NK-92 (cell line): ENCODE data around the gene AUTS2.
"Not testable (repeated sequence)": the region's sequence is repeated elsewhere in the genome, so short reads cannot be mapped to it uniquely, and the experiment has no call there.

Experiments
- DNase-seq: peaks from one replicate; lab custom pipeline; 2025; ENCODE audit not compliant: unreplicated experiment; lab: John Stamatoyannopoulos, UW

The AUTS2 gene

GRCh38 chr7:70630440-70630817 lies 1032.2 kb downstream of the AUTS2 start:
- DNase-seq = no peak

- no peak for DNase-seq
These were observed 1032.7 kb downstream of the AUTS2 start for GRCh38 chr7:70630818-70631457.

- DNase-seq = no peak
These were observed 1033.4 kb downstream of the AUTS2 start for GRCh38 chr7:70631718-70632117.

- no peak for DNase-seq
These were observed 1034.1 kb downstream of the AUTS2 start for GRCh38 chr7:70632400-70632799.

DNA sequence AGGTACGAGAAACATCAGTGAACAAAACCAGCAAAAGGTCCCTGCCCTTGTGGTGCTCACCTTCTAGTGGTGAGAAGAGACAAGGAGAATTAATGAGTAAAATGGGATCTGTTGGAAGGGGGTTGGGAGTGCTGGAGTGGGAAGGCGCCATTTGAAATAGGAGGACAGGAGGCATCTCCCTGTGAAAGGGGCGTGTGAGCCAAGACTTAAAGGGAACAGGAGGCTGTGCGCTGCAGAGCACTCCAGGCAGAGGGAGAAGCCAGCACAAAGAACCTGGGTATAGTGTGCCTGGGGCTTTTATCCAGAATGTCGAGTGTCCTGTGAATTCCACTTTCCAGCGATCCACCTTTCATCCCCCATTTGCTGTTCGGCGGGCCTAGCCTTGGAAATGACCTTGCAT lies 1035.8 kb downstream of the AUTS2 start:
- no peak for DNase-seq

DNA sequence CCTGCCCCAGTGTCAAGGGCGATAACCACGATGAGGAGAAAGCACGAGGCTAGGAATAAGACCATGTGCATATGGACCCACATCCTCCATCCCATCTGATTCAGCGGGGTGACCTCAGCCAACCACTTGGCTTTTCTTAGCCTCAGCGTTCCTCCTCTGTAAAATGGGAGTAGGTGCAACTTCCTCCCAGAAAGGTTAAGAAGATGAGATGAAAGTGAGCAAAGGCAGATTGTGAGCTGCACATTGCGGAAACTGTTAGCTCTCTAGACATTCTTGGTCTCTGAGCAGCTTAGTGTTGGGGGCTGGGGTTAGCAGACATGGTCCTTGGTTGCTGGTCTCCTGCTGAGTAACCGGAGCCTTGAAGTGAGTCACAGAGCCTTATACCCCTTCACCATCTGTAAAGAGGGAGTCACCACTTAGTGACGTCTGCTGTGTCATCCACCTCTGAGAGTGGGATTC lies 1036.4 kb downstream of the AUTS2 start:
- DNase-seq = no peak

DNA sequence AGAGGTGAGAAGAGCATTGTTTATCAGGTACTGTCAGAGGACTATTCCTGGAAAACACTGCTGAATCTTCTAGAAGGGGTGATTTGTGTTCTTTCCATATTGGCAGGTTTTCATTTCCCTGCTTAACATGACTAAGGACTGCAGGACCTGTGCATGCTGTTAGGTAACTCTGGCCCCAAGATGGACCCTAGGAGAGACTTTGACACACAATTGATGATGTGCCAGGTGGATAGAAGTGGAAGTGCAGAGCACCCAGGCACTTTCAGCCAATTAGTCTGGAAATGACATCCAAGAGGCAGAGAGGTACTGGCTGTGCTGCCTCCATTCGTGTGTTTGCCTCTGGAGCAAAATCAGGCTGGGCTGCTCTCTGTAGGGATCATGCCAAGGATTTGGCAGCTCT lies 1037.4 kb downstream of the AUTS2 start:
- no peak for DNase-seq

- no peak for DNase-seq
These were observed 1037.9 kb downstream of the AUTS2 start for GRCh38 chr7:70636169-70636568.

GRCh38 chr7:70637726-70638125 lies 1039.5 kb downstream of the AUTS2 start:
- DNase-seq = no peak

DNA sequence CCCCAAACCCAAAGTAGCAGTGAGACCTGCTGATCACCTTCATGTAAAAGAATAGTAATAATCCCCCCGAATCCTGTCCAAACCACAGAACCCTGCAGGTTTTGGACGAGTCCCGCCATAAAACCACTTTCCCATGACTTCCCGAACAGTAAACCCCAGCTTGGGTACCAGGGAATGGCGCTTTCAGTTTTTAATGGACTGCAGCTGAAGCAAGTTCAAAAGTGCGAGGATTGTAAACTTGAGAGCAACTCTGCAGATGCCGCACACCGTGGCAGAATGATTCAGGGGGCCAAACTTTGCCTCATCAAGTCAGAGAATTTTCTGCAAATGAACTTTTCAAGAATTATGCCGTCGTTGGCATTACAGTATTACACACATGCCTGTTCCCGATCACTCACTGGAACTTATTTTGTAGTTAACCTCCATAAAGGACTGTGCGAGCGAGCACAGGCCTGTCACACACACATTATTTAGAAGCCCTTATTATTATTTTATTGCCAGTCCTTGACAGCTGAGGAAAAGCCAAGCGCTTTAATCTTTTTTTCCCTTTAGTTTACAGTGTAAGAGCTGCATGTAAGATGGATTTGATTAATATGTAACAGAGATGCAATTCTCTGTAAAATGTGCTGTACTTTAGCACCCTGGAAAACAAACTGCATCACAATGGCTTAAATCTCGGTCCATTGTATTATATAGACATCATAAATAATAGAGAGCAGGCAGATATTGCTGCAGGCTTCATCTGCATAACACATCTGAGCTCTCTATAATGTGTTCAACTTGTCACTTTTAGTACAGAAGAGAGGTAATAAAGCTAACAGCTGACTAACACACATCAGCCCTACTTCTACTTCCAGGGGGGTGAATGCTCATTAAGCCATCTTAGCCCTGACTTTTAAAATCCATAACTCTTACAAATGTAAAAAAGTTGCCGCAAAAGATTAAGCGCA lies 1040.2 kb downstream of the AUTS2 start:
- no peak for DNase-seq

DNA sequence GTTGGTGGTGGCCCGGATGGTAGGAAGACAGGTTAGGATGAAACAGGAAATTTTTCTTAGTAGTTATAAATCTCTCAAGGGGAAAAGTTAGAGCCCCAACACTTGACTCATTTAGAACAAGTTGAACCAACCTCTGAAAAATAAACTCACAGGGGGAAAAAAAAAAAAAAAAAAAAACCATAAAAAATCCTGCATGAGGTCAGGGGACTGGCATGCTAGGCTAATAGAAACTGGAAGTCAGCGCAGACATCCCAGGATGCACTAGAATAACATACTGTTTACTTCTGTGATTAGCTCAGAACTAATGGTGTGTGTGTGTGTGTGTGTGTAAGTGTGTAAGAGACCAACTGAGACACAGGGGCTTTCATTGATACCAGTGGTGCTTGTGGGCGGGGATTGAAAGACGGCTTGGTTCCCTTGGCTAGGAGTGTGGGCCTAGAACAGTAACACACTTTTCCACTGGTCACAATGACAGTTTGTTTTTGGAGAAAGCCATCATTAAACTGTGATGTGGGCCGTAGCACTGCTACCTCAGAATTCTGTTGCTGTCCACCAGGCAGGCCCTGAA lies 1042.1 kb downstream of the AUTS2 start:
- DNase-seq = no peak

- DNase-seq = no peak
These were observed 1043.6 kb downstream of the AUTS2 start for GRCh38 chr7:70641882-70642281.

DNA sequence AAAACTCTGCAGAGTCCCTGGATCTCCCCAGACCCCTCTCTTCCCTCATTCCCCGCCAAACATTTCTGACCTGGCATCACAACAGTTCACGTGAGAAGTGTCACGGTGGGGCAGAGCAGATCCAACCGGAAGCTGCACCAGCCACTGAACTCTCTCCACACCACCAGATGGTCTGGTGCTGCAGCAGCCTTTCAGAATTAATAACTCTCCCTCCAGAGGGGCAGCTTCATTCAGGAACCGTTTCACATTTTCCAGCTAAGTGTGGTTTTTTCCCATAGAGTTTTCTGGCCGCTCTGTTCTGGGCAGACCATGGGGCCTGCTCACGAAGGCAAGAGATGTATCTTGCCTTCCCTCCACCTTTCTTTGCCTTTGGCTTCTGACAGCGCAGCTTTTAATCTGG lies 1047.0 kb downstream of the AUTS2 start:
- DNase-seq = no peak

DNA sequence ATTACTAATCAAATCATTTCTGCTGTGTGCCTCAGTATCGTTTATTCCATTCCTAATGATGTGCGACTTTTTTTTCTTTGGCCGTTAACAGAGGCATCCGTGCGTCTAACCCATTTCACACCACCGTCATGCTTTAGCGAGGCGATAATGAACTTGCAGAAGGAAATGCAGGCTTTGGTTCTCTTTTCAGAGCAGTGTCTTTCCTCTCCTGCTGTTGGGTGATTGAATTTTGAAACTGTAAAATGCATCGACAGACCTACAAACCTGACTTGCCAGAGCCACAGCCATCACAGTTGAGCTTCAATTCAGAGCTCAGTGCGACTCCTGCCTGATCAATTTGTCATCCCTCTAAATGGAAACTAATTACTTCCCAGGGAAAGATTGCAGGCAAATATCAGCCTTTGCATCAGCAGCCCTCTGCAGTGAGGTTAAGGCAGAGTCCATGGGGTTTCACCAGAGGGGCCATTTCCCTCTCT lies 1047.6 kb downstream of the AUTS2 start:
- DNase-seq = no peak

DNA sequence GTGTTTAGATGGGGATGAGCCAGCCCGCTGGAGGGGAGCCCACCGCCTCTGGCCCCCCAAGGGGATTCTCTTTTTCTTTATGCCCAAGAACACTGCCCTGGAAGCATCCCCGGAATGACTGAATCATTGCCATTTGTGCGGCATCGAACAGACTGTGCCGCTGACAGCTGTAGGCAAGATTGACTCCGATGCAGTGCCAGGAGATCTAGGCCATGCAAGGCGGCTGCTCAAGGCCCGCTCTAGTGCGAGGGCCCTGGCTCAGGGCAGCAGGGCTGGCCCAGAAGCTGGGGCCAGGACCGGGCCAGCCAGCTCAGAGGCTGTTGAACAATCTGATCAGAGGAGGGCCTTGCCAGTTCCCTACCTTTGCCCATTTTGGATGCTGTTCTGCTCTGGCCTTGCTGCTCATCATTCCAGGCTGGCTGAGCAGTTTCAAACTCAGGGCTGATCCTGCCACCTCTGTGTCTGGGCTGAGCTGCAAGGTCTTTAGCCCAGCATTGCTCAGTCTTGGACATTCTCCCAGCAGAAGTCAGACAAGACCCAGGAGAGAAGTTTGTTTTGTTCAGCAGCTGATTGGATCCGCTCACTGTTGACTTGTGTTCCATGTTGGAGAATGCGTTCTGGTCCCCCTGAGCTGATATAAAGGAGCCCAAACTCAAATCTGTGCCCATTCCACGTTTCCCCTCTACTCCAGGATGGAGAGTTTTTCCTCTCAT lies 1048.4 kb downstream of the AUTS2 start:
- DNase-seq = no peak

DNA sequence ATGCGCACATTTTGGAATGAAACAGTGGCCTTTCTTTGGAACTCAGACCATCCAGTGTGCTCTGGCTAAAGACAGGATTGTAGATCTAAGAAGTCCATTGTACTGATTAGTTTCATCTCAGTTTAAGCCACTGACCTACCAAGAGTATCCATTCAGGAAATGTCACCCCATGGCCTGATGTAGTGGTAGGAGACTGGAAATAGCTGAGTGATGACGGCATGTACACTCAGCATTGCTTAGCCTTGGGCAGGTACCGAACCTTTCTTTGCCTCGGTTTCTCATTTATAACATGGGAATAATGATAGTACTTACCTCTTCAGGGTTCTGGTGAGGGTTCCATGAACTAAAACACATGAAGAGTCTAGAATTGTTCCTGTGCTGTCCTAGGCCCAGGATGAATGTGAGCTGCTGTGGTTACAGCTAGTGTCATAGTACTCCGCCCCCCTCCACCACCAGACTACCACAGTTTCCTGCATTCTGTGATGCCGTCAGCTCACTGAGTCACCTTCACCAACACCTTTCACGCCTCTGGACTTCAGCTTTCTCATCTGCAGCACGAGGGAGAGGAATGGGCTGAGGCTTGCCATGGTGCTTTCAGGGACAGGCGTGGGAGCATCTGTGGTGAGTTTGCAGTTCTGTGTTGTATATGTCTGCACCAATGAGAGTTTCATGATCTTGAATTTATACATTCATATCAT lies 1049.7 kb downstream of the AUTS2 start:
- DNase-seq = peak; percentile 35

DNA sequence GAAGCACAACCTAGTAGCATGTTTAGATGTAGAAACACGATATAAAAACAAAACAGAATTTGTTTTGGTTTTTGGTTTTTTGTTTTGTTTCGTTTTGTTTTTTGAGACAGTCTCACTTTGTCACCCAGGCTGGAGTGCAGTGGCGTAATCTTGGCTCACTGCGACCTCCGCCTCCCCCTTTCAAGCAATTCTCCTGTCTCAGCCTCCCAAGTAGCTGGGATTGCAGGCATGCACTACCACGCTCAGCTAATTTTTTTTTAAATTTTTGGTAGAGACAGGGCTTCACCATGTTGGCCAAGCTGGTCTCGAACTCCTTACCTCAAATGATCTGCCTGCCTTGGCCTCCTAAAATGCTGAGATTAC lies 1050.2 kb downstream of the AUTS2 start:
- DNase-seq = not testable (repeated sequence)

- no peak for DNase-seq
These were observed 1051.0 kb downstream of the AUTS2 start for GRCh38 chr7:70649323-70649722.

DNA sequence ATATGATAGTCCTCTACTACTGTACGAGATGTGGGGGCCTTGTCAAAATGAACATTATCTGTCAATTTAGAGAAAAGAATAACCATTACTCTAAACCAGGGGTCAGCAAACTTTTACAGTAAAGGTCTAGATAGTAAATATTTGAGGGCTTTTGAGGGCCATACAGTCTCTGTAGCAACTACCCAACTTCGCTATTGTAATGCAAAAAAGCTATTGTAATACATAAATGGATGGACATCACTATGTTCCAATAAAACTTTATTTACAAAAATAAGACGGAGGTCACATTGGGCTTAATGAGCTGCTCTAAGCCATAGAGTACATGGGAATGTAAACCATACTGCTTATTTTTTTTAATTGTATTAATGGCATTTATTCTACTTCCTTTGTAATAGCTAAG lies 1055.9 kb downstream of the AUTS2 start:
- DNase-seq = no peak

- no peak for DNase-seq
These were observed 1056.7 kb downstream of the AUTS2 start for GRCh38 chr7:70654979-70655378.

DNA sequence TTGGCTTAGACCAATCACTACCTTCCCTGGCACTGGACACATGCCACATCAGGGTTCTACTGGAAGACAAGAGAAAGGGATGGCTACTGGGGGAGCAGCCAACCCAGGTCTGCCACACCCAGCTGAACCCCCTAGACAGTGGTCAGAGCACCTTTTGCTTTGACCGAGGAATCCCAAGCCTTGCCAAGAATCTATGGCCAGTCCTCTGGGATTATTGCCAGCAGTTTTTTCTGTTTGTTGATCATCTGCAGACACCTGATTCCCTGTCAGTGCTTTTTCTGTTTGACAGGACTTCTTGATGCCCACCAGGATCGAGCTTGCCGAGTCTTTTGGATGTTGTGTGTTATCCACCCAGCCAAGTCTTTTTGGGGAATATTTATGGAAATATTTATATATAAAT lies 1057.4 kb downstream of the AUTS2 start:
- DNase-seq = no peak
